ENCODE data around the gene NFE2L1. TPM values are rescaled to one million over a fixed set of nuclear protein-coding genes. Genes with fewer than 3 reads are reported as not detected.
A peak's percentile ranks its signal among the peaks of the same experiment; 100 is the strongest.

Gene NFE2L1
- total RNA-seq, 1 experiment from 2014 or later = 161 TPM

GRCh38 chr17:48037838-48038323 lies 10.3 kb upstream of the NFE2L1 start:
- no peak overlapping the region for H3T11ph ChIP-seq (ENCODE audit: low read length)
- H4K20me1 ChIP-seq (ENCODE audit: control insufficient read depth, insufficient read depth, insufficient read length) = no peaks in the 10 kb centered on the region
- no peak overlapping the region for H3K9ac ChIP-seq (ENCODE audit: extremely low read depth, insufficient read length, low read length)
- Mint-ChIP-seq H3K36me3 (ENCODE audit: insufficient read depth in 1 of 3, low read depth in 3 of 3) (no peaks in the 10 kb centered on the region; a peak in 1 of 7 replicates), H3K9me3 (no peaks in the 10 kb centered on the region), H3K4me3 (peak overlapping the region; percentile 69 to 84), H3K27me3 (ENCODE audit: low read depth) (peaks cover 56% of the 10 kb centered on the region), H3K4me1 (peaks cover 5 to 9% of the 10 kb centered on the region in 2 experiments), H3K27ac (no peak overlapping the region; a peak in 1 of 7 replicates)
- H2AK5ac ChIP-seq (ENCODE audit: insufficient read length, low read length) = no peak overlapping the region
- no peaks in the 10 kb centered on the region for H3K9me3 ChIP-seq (ENCODE audit: control insufficient read depth, low read depth, low read length)
- no peak overlapping the region for H2BK120ac ChIP-seq (ENCODE audit: low read depth, low read length, poor library complexity, severe bottlenecking)
- no peak overlapping the region for H2BK20ac ChIP-seq (ENCODE audit: low read depth, low read length, poor library complexity, severe bottlenecking)
- no peaks in the 10 kb centered on the region; the same call in 1 of the 2 replicates for H3K4me1 ChIP-seq (ENCODE audit: insufficient read depth, low read length)
- H3K79me1 ChIP-seq (ENCODE audit: insufficient read depth, low read depth, low read length, poor library complexity, severe bottlenecking) = no peaks in the 10 kb centered on the region
- H4K5ac ChIP-seq (ENCODE audit: insufficient read length, low read depth, low read length) = no peak overlapping the region
- H2BK12ac ChIP-seq (ENCODE audit: insufficient read length, low read depth, low read length) = no peak overlapping the region
- no peak overlapping the region for H4K8ac ChIP-seq (replicated peaks; ENCODE audit: insufficient read length, low read depth, low read length)
- H3K23me2 ChIP-seq (ENCODE audit: insufficient read length, low read depth, low read length, poor library complexity, severe bottlenecking) = peaks cover 5% of the 10 kb centered on the region
- H3K14ac ChIP-seq (ENCODE audit: insufficient read depth, low read length) = no peak overlapping the region
- no peak overlapping the region for H3K56ac ChIP-seq (ENCODE audit: insufficient read length, low read depth, low read length)
- peak overlapping the region; percentile 46 for H3K4me2 ChIP-seq (ENCODE audit: insufficient read depth, insufficient read length, low read length)
- H2AFZ ChIP-seq (ENCODE audit: low read length) = no peak overlapping the region
- no peaks in the 10 kb centered on the region for H3K79me2 ChIP-seq (ENCODE audit: insufficient read depth, low read length)
- H2BK15ac ChIP-seq (ENCODE audit: low read depth, low read length) = no peak overlapping the region
- H4K91ac ChIP-seq (ENCODE audit: insufficient read length, low read depth, low read length) = no peak overlapping the region
- H2BK5ac ChIP-seq (ENCODE audit: insufficient read length, low read length) = no peak overlapping the region
- H3K27ac ChIP-seq (ENCODE audit: insufficient read length, low read depth, low read length) = no peak overlapping the region
- H3K18ac ChIP-seq (ENCODE audit: insufficient read length, low read depth, low read length) = no peak overlapping the region
- H3K4ac ChIP-seq (ENCODE audit: low read depth, low read length) = no peak overlapping the region
- TF ChIP-seq CTCF (conservative IDR thresholded peaks at IDR 0.05) = no peak
- peak; percentile 66 for DNase-seq
- H3K23ac ChIP-seq (ENCODE audit: insufficient read length, low read depth, low read length) = no peak overlapping the region
- no peaks in the 10 kb centered on the region; the same call in 1 of the 2 replicates for H3K27me3 ChIP-seq (ENCODE audit: insufficient read depth, low read length)
- WGBS (ENCODE audit: extremely low coverage, insufficient read length, low lambda C conversion rate) = no CpG with 5 or more reads among the region's 19 CpGs

Measured in H9 (cell line).